IMR-90 (cell line): Measurements from ENCODE around the gene RAB3A. TPM values are rescaled to one million over a fixed set of nuclear protein-coding genes. Genes with fewer than 3 reads are reported as not detected.
A peak's percentile ranks its signal among the peaks of the same experiment; 100 is the strongest.

ENCODE experiments used
- ATAC-seq: fragments of 200-7000 bp; cut with Tn5 transposase; 2 replicates; pipeline ENCODE4 v1.9.1; 2020; ENCODE audit warnings: low read depth, mild to moderate bottlenecking, moderate library complexity
- BruUV-seq: library from RNA; stranded (reverse); fragments of 400-500 nt; replicated peaks from 2 replicates; lab custom pipeline; 2021; lab: Mats Ljungman, UMichigan
- CTCF ChIA-PET: fragments of 300-600 bp; formaldehyde crosslinking; extraction: SDS; loops from one replicate; lab custom pipeline; 2021; ENCODE audit warnings: antibody characterized with exemption; lab: Yijun Ruan, JAX
- POLR2A ChIA-PET: fragments of 300-600 bp; sonication (Branson Sonifier 250); formaldehyde crosslinking; loops from one replicate; lab custom pipeline; 2022; ENCODE audit warnings: antibody characterized with exemption; ENCODE audit not compliant: unreplicated experiment; lab: Charles Lee
- DNase-seq: peaks from one replicate; pipeline ENCODE4 v3.0.0; 2013
- H2AFZ ChIP-seq: replicated peaks from 2 replicates; pipeline ENCODE3; 2013; ENCODE audit warnings: low read length, mild to moderate bottlenecking; ENCODE audit not compliant: poor library complexity
- H2AK5ac ChIP-seq: 2 replicates; pipeline ENCODE4 v1.6.1; 2013; ENCODE audit warnings: low read depth, low read length, inconsistent platforms
- H2AK9ac ChIP-seq: replicated peaks from 2 replicates; pipeline ENCODE3; 2013; ENCODE audit warnings: mild to moderate bottlenecking, low read depth, low read length, moderate library complexity; ENCODE audit not compliant: poor library complexity
- H2BK120ac ChIP-seq: 2 replicates; pipeline ENCODE4 v1.6.1; 2013; ENCODE audit warnings: low read depth, low read length, inconsistent platforms
- H2BK15ac ChIP-seq: 3 replicates; pipeline ENCODE4 v1.6.1; 2013; ENCODE audit warnings: low read depth, low read length, inconsistent platforms
- H2BK20ac ChIP-seq: 2 replicates; pipeline ENCODE4 v1.6.1; 2013; ENCODE audit warnings: low read depth, mild to moderate bottlenecking, inconsistent platforms, low read length, moderate library complexity
- H2BK5ac ChIP-seq: 2 replicates; pipeline ENCODE4 v1.6.1; 2013; ENCODE audit warnings: mild to moderate bottlenecking, low read depth, low read length, inconsistent platforms; ENCODE audit not compliant: poor library complexity, severe bottlenecking
- H3K14ac ChIP-seq: replicated peaks from 2 replicates; pipeline ENCODE4 v1.6.1; 2013; ENCODE audit warnings: low read depth, low read length, inconsistent platforms
- H3K18ac ChIP-seq: 2 replicates; pipeline ENCODE4 v1.6.1; 2013; ENCODE audit warnings: low read depth, low read length, control low read depth
- H3K23ac ChIP-seq: 2 replicates; pipeline ENCODE4 v1.6.1; 2013; ENCODE audit warnings: low read depth, low read length, inconsistent platforms
- H3K27ac ChIP-seq: 2 replicates; pipeline ENCODE4 v1.5.1; 2013; ENCODE audit warnings: mild to moderate bottlenecking, control low read depth, low read length; ENCODE audit not compliant: insufficient read depth
- H3K27me3 ChIP-seq: 2 replicates; pipeline ENCODE4 v1.6.1; 2013; ENCODE audit warnings: low read length; ENCODE audit not compliant: control insufficient read depth, insufficient read depth
- H3K36me3 ChIP-seq: 2 replicates; pipeline ENCODE4 v1.6.1; 2013; ENCODE audit warnings: low read length, mixed read lengths; ENCODE audit not compliant: control insufficient read depth, insufficient read depth
- H3K4ac ChIP-seq: 2 replicates; pipeline ENCODE4 v1.6.1; 2013; ENCODE audit warnings: low read depth, low read length, inconsistent platforms
- H3K4me1 ChIP-seq: 2 replicates; pipeline ENCODE4 v1.6.1; 2013; ENCODE audit warnings: low read length, mixed read lengths; ENCODE audit not compliant: control insufficient read depth, insufficient read depth
- H3K4me2 ChIP-seq: 2 replicates; pipeline ENCODE4 v1.6.1; 2013; ENCODE audit warnings: low read depth, mild to moderate bottlenecking, control low read depth, low read length, moderate library complexity
- H3K4me3 ChIP-seq: 2 replicates; pipeline ENCODE4 v1.5.1; 2013; ENCODE audit warnings: low read depth, mild to moderate bottlenecking, control low read depth, low read length, moderate library complexity; ENCODE audit not compliant: insufficient read depth
- H3K56ac ChIP-seq: 2 replicates; pipeline ENCODE4 v1.6.1; 2013; ENCODE audit warnings: low read length, inconsistent platforms; ENCODE audit not compliant: insufficient read depth; ENCODE audit errors: extremely low read depth
- H3K79me1 ChIP-seq, 2 experiments: 2 replicates each; pipeline ENCODE4 v1.6.1; 2013; ENCODE audit warnings: low read length in 2 of 2, inconsistent platforms in 1 of 2, low read depth in 1 of 2
- H3K9ac ChIP-seq: 2 replicates; pipeline ENCODE4 v1.6.1; 2013; ENCODE audit warnings: low read depth, low read length, control low read depth
- H3K9me1 ChIP-seq: 2 replicates; pipeline ENCODE4 v1.6.1; 2013; ENCODE audit warnings: low read length, inconsistent platforms; ENCODE audit not compliant: insufficient read depth
- H3K9me3 ChIP-seq: 2 replicates; pipeline ENCODE4 v1.6.1; 2013; ENCODE audit warnings: low read length; ENCODE audit not compliant: control insufficient read depth, insufficient read depth
- H4K20me1 ChIP-seq: 2 replicates; pipeline ENCODE4 v1.6.1; 2013; ENCODE audit warnings: low read length, inconsistent platforms; ENCODE audit not compliant: insufficient read depth
- H4K5ac ChIP-seq: 2 replicates; pipeline ENCODE4 v1.6.1; 2013; ENCODE audit warnings: mild to moderate bottlenecking, low read depth, low read length, control low read depth
- H4K8ac ChIP-seq, 2 experiments: 2 replicates each; pipeline ENCODE4 v1.6.1; 2013; ENCODE audit warnings: low read depth in 2 of 2, low read length in 2 of 2, control low read depth in 1 of 2, inconsistent platforms in 1 of 2
- H4K91ac ChIP-seq: 2 replicates; pipeline ENCODE4 v1.6.1; 2013; ENCODE audit warnings: low read depth, low read length, inconsistent platforms; ENCODE audit not compliant: insufficient read depth
- BHLHE40 ChIP-seq: fragments of 150-350 bp; IDR thresholded peaks from 2 replicates; pipeline ENCODE4 v1.6.1; 2016; ENCODE audit warnings: mild to moderate bottlenecking, low read depth, low read length
- CEBPB ChIP-seq: IDR thresholded peaks from 2 replicates; pipeline ENCODE4 v1.6.1; 2012; ENCODE audit warnings: low read depth, low read length, improper control_type of control experiment
- CHD1 ChIP-seq: IDR thresholded peaks from 2 replicates; pipeline ENCODE4 v1.6.1; 2012; ENCODE audit warnings: low read depth, low read length, improper control_type of control experiment
- FOS ChIP-seq: fragments of 150-350 bp; IDR thresholded peaks from 2 replicates; pipeline ENCODE4 v1.6.1; 2016; ENCODE audit warnings: low read depth, low read length
- MAZ ChIP-seq: IDR thresholded peaks from 2 replicates; pipeline ENCODE4 v1.6.1; 2012; ENCODE audit warnings: low read depth, mild to moderate bottlenecking, low read length, improper control_type of control experiment, moderate library complexity, borderline replicate concordance
- MXI1 ChIP-seq: IDR thresholded peaks from 2 replicates; pipeline ENCODE4 v1.6.1; 2012; ENCODE audit warnings: low read depth, mild to moderate bottlenecking, low read length, moderate library complexity, borderline replicate concordance
- NFE2L2 ChIP-seq: fragments of 150-350 bp; IDR thresholded peaks from 2 replicates; pipeline ENCODE4 v1.6.1; 2016; ENCODE audit warnings: low read depth, mild to moderate bottlenecking, low read length
- RAD21 ChIP-seq: IDR thresholded peaks from 2 replicates; pipeline ENCODE4 v1.6.1; 2012; ENCODE audit warnings: low read length, improper control_type of control experiment
- RFX5 ChIP-seq: IDR thresholded peaks from 2 replicates; pipeline ENCODE4 v1.8.0; 2012; ENCODE audit warnings: low read depth, mild to moderate bottlenecking, low read length, moderate library complexity
- SMC3 ChIP-seq: fragments of 150-350 bp; IDR thresholded peaks from 2 replicates; pipeline ENCODE4 v1.6.1; 2016; ENCODE audit warnings: low read depth, mild to moderate bottlenecking, antibody characterized with exemption, low read length, moderate library complexity
- WGBS, 2 experiments: methylation state at CpG; one replicate each; pipeline versions ENCODE4 v1.1.5 to v1.1.7; 2013; ENCODE audit warnings: missing lambda C conversion rate in 2 of 2; ENCODE audit not compliant: insufficient read length in 1 of 2; ENCODE audit errors: extremely low coverage in 2 of 2; 5-methylcytosine and 5-hydroxymethylcytosine counted together
- dilution Hi-C: fragments of 300-500 bp; cut with HindIII; formaldehyde crosslinking; loops from one replicate; pipeline ENCODE4 v1.14.3; 2018; ENCODE audit warnings: low sequenced_read_pairs; ENCODE audit not compliant: unreplicated experiment
- in situ Hi-C: fragments of 300-500 bp; cut with MboI; formaldehyde crosslinking; loops from 3 replicates; pipeline ENCODE4 v1.14.3; 2019; ENCODE audit warnings: low sequenced_read_pairs, inconsistent platforms, mixed read lengths
- intact Hi-C: fragments of 100-400 bp; cut with micrococcal nuclease; formaldehyde crosslinking; loops from 2 replicates; pipeline ENCODE4 v1.10.0; 2022
- polyA plus RNA-seq, 3 experiments: library from polyadenylated mRNA; depleted of rRNA; stranded (reverse); fragments of >200 nt; gene quantifications; 2 replicates each; pipeline ENCODE4 v1.2.3, GENCODE V29; 2012; ENCODE audit warnings: low replicate concordance in 1 of 3
- total RNA-seq: library from RNA; depleted of rRNA; stranded (reverse); fragments of >200 nt; gene quantifications from 2 replicates; pipeline ENCODE4 v1.2.3, GENCODE V29; 2012
- TF ChIP-seq, protein P1 (sequence below): conservative IDR thresholded peaks from 2 replicates; pipeline ENCODE4 v1.5.1; 2012; ENCODE audit warnings: mild to moderate bottlenecking, low read depth, low read length, improper control_type of control experiment
- TF ChIP-seq, protein P2 (sequence below): fragments of 150-350 bp; IDR thresholded peaks from 2 replicates; pipeline ENCODE4 v1.6.1; 2016; ENCODE audit warnings: low read depth, mild to moderate bottlenecking, low read length, moderate library complexity, borderline replicate concordance

Gene RAB3A
- total and polyA plus RNA-seq, 2 of the 4 experiments (the other 2 are of a cell fraction), result 3.0 to 13.6 TPM

DNA sequence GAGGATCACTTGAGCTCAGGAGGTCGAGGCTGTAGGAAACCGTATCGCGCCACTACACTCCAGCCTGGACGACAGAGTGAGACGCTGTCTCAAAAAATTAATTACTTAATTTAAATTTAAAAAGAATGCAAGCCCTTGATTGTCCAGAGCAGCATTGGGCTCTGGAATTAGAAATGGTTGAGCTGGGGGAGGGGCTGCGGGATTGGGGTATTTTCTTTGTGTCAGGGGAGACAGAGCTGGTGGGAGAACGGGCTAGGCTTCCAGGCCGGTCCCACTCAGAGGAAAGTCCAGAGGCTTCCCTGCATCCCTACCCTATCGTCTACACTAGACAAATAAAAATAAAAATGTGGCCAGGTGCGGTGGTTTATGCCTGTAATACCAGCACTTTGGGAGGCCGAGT is 2.2 kb upstream of the RAB3A start:
- peak overlapping the region; percentile 92 for H3K14ac ChIP-seq
- peak overlapping the region; percentile 93 for H3K4ac ChIP-seq
- H3K9ac ChIP-seq, result peak overlapping the region; percentile 67
- peaks cover 14% of the 10 kb centered on the region; the same call in 1 of the 2 replicates for H3K9me1 ChIP-seq
- intact Hi-C loops (loop anchor here (10.0 kb wide), 1 partner anchor 209 kb away; the partner anchor contains the start of gene SSBP4), in situ Hi-C loops (no loop called here), dilution Hi-C loops (no loop called here)
- peak overlapping the region; percentile 91 for H3K23ac ChIP-seq
- 89% methylated on average over 2 of the region's 12 CpGs; no CpG with 5 or more reads in 1 of the 2 experiments for WGBS, 2 experiments
- peak overlapping the region; percentile 73 for H2AK9ac ChIP-seq
- no peak overlapping the region for H3K4me3 ChIP-seq
- no peak for ATAC-seq
- peak overlapping the region; percentile 79 for H4K5ac ChIP-seq
- H3K56ac ChIP-seq, result peak overlapping the region; percentile 94
- H3K36me3 ChIP-seq, result peaks cover 6% of the 10 kb centered on the region; the same call in 1 of the 2 replicates
- H2BK120ac ChIP-seq, result peak overlapping the region; percentile 96
- H2AK5ac ChIP-seq, result peak overlapping the region; percentile 98
- peak overlapping the region; percentile 93 for H3K27ac ChIP-seq
- peaks cover 11% of the 10 kb centered on the region; the same call in 1 of the 2 replicates for H4K20me1 ChIP-seq
- H2BK15ac ChIP-seq, result peak overlapping the region; percentile 16; the same call in 1 of the 3 replicates
- H3K4me2 ChIP-seq, result peak overlapping the region; percentile 82
- H3K79me1 ChIP-seq, result peaks cover 4 to 47% of the 10 kb centered on the region in 2 experiments
- peak overlapping the region; percentile 99 for H2BK5ac ChIP-seq
- no peak for DNase-seq
- peak overlapping the region; percentile 87 for H3K18ac ChIP-seq
- ChIA-PET POLR2A (no interaction called here), CTCF (no interaction called here)
- H3K4me1 ChIP-seq, result peaks cover 16% of the 10 kb centered on the region
- peak overlapping the region; percentile 95 for H4K91ac ChIP-seq
- H4K8ac ChIP-seq, result peak overlapping the region; percentile 44 to 94
- no peaks in the 10 kb centered on the region for H3K9me3 ChIP-seq
- BruUV-seq, result no TSS peak
- H3K27me3 ChIP-seq, result no peaks in the 10 kb centered on the region
- TF ChIP-seq MAZ (no peak), BHLHE40 (no peak), RFX5 (no peak), CHD1 (no peak), CEBPB (no peak), SMC3 (no peak), NFE2L2 (no peak), RAD21 (no peak), FOS (no peak), MXI1 (no peak)
- TF ChIP-seq, protein P1, sequence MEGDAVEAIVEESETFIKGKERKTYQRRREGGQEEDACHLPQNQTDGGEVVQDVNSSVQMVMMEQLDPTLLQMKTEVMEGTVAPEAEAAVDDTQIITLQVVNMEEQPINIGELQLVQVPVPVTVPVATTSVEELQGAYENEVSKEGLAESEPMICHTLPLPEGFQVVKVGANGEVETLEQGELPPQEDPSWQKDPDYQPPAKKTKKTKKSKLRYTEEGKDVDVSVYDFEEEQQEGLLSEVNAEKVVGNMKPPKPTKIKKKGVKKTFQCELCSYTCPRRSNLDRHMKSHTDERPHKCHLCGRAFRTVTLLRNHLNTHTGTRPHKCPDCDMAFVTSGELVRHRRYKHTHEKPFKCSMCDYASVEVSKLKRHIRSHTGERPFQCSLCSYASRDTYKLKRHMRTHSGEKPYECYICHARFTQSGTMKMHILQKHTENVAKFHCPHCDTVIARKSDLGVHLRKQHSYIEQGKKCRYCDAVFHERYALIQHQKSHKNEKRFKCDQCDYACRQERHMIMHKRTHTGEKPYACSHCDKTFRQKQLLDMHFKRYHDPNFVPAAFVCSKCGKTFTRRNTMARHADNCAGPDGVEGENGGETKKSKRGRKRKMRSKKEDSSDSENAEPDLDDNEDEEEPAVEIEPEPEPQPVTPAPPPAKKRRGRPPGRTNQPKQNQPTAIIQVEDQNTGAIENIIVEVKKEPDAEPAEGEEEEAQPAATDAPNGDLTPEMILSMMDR, result no peak
- TF ChIP-seq, protein P2, sequence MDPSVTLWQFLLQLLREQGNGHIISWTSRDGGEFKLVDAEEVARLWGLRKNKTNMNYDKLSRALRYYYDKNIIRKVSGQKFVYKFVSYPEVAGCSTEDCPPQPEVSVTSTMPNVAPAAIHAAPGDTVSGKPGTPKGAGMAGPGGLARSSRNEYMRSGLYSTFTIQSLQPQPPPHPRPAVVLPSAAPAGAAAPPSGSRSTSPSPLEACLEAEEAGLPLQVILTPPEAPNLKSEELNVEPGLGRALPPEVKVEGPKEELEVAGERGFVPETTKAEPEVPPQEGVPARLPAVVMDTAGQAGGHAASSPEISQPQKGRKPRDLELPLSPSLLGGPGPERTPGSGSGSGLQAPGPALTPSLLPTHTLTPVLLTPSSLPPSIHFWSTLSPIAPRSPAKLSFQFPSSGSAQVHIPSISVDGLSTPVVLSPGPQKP, result no peak
- H2AFZ ChIP-seq, result peak overlapping the region; percentile 89
- H2BK20ac ChIP-seq, result peak overlapping the region; percentile 64
